ENCODE results near the gene SLC25A38.
A peak's percentile ranks its signal among the peaks of the same experiment; 100 is the strongest.

The SLC25A38 gene

GRCh38 chr3:39378088-39378487 is 5.1 kb upstream of the SLC25A38 start:
- no peak for DNase-seq

- no peak for DNase-seq
Observed at GRCh38 chr3:39378957-39379777, 4.0 kb upstream of the SLC25A38 start.

GRCh38 chr3:39379778-39380155 is 3.4 kb upstream of the SLC25A38 start:
- no peak for DNase-seq

GRCh38 chr3:39381432-39381831 is 1.7 kb upstream of the SLC25A38 start:
- DNase-seq = no peak

GRCh38 chr3:39383881-39384664 is 903 bp downstream of the SLC25A38 start:
- DNase-seq = no peak

GRCh38 chr3:39384665-39385000 is 1.5 kb downstream of the SLC25A38 start:
- DNase-seq = no peak

- DNase-seq = no peak
Observed at GRCh38 chr3:39385456-39386090, 2.4 kb downstream of the SLC25A38 start.

- DNase-seq = no peak
Observed at GRCh38 chr3:39386318-39386717, 3.1 kb downstream of the SLC25A38 start.

- no peak for DNase-seq
Observed at GRCh38 chr3:39387411-39387975, 4.3 kb downstream of the SLC25A38 start.

- no peak for DNase-seq
Observed at GRCh38 chr3:39388153-39388552, 5.0 kb downstream of the SLC25A38 start.

GRCh38 chr3:39388741-39389248 is 5.6 kb downstream of the SLC25A38 start:
- no peak for DNase-seq

- DNase-seq = no peak
Observed at GRCh38 chr3:39390181-39390580, 7.0 kb downstream of the SLC25A38 start.

GRCh38 chr3:39396690-39397089 is 13.5 kb downstream of the SLC25A38 start:
- DNase-seq = no peak

GRCh38 chr3:39398700-39399099 is 15.5 kb downstream of the SLC25A38 start:
- no peak for DNase-seq

- no peak for DNase-seq
Observed at GRCh38 chr3:39401983-39402382, 18.8 kb downstream of the SLC25A38 start.

GRCh38 chr3:39404943-39405686 is 21.9 kb downstream of the SLC25A38 start:
- no peak for DNase-seq

- DNase-seq = no peak
Observed at GRCh38 chr3:39405687-39406367, 22.7 kb downstream of the SLC25A38 start.

- DNase-seq = peak; percentile 75 to 99
Observed at GRCh38 chr3:39406368-39407258, 23.4 kb downstream of the SLC25A38 start, which contains the start of gene RPSA. TSS of gene RPSA (plus strand) at chr3:39406720. CDS start at chr3:39407654, 934 bp downstream.

GRCh38 chr3:39407259-39407629 is 24.1 kb downstream of the SLC25A38 start:
- DNase-seq = no peak

- no peak for DNase-seq
Observed at GRCh38 chr3:39407773-39408492, 24.8 kb downstream of the SLC25A38 start.
